Neural crest cell (in vitro differentiated cells): ENCODE data around the gene DTD2. TPM values are rescaled to one million over a fixed set of nuclear protein-coding genes. Genes with fewer than 3 reads are reported as not detected.

Experiments
- DNase-seq: peaks from one replicate; pipeline ENCODE4 v3.0.0; 2021; ENCODE audit warnings: low read depth, mixed read lengths, low spot score
- H3K27ac Mint-ChIP-seq: one replicate; pipeline ENCODE4 v1.8.0; 2021; ENCODE audit warnings: mild to moderate bottlenecking, mixed read lengths; ENCODE audit not compliant: unreplicated experiment
- H3K27me3 Mint-ChIP-seq: 2 replicates; pipeline ENCODE4 v1.8.0; 2021; ENCODE audit warnings: low read depth, mild to moderate bottlenecking, mixed read lengths
- H3K36me3 Mint-ChIP-seq: 2 replicates; pipeline ENCODE4 v1.8.0; 2021; ENCODE audit warnings: low read depth, mild to moderate bottlenecking, mixed read lengths
- H3K4me1 Mint-ChIP-seq: 2 replicates; pipeline ENCODE4 v1.8.0; 2021; ENCODE audit warnings: mixed read lengths
- H3K4me3 Mint-ChIP-seq: one replicate; pipeline ENCODE4 v1.8.0; 2021; ENCODE audit warnings: mild to moderate bottlenecking, mixed read lengths
- H3K9me3 Mint-ChIP-seq: 2 replicates; pipeline ENCODE4 v1.8.0; 2021; ENCODE audit warnings: mixed read lengths
- CTCF ChIP-seq: fragments of 200-600 bp; sonication (generic); conservative IDR thresholded peaks from 2 replicates; pipeline ENCODE4 v1.5.0; 2021; ENCODE audit warnings: antibody characterized with exemption, mild to moderate bottlenecking
- total RNA-seq: library from RNA; stranded (reverse); gene quantifications from 2 replicates; pipeline ENCODE4 v1.2.1, GENCODE V29; 2021

The DTD2 gene
- total RNA-seq, 1 donor from 2014 or later = 35.0 TPM

GRCh38 chr14:31411218-31411727 lies 46.0 kb downstream of the DTD2 start:
- no peak for TF ChIP-seq CTCF
- Mint-ChIP-seq H3K36me3 (no peaks in the 10 kb centered on the region), H3K27ac (no peak overlapping the region), H3K9me3 (no peaks in the 10 kb centered on the region), H3K27me3 (no peaks in the 10 kb centered on the region), H3K4me3 (no peak overlapping the region), H3K4me1 (peaks cover 22% of the 10 kb centered on the region)
- DNase-seq = no peak

GRCh38 chr14:31410048-31410650 lies 47.2 kb downstream of the DTD2 start:
- H3K27ac Mint-ChIP-seq = peak overlapping the region; percentile 46
- no peaks in the 10 kb centered on the region for H3K36me3 Mint-ChIP-seq
- H3K9me3 Mint-ChIP-seq = no peaks in the 10 kb centered on the region
- H3K4me3 Mint-ChIP-seq = no peak overlapping the region
- no peaks in the 10 kb centered on the region for H3K27me3 Mint-ChIP-seq
- no peak for TF ChIP-seq CTCF
- DNase-seq = no peak
- H3K4me1 Mint-ChIP-seq = peaks cover 22% of the 10 kb centered on the region

GRCh38 chr14:31408421-31408820 lies 48.9 kb downstream of the DTD2 start:
- no peaks in the 10 kb centered on the region for H3K27me3 Mint-ChIP-seq
- H3K36me3 Mint-ChIP-seq = no peaks in the 10 kb centered on the region
- H3K4me3 Mint-ChIP-seq = no peak overlapping the region
- H3K27ac Mint-ChIP-seq = no peak overlapping the region
- H3K4me1 Mint-ChIP-seq = peaks cover 11% of the 10 kb centered on the region
- no peaks in the 10 kb centered on the region for H3K9me3 Mint-ChIP-seq
- TF ChIP-seq CTCF = no peak
- DNase-seq = no peak

- no peak overlapping the region for H3K27ac Mint-ChIP-seq
- H3K27me3 Mint-ChIP-seq = no peaks in the 10 kb centered on the region
- DNase-seq = no peak
- H3K9me3 Mint-ChIP-seq = no peaks in the 10 kb centered on the region
- peaks cover 4% of the 10 kb centered on the region for H3K36me3 Mint-ChIP-seq
- H3K4me3 Mint-ChIP-seq = no peak overlapping the region
- peaks cover 4% of the 10 kb centered on the region for H3K4me1 Mint-ChIP-seq
- TF ChIP-seq CTCF = no peak
Observed at GRCh38 chr14:31405599-31406232, 51.6 kb downstream of the DTD2 start.

GRCh38 chr14:31405106-31405505 lies 52.2 kb downstream of the DTD2 start:
- Mint-ChIP-seq H3K4me1 (peaks cover under 1% of the 10 kb centered on the region), H3K36me3 (peaks cover 5% of the 10 kb centered on the region), H3K4me3 (no peak overlapping the region), H3K9me3 (no peaks in the 10 kb centered on the region), H3K27ac (no peak overlapping the region), H3K27me3 (no peaks in the 10 kb centered on the region)
- no peak for TF ChIP-seq CTCF
- DNase-seq = no peak
